OCI-LY1 (cell line): ENCODE measurements around the gene UQCC5.

ENCODE experiments used
- CTCF ChIP-seq: fragments of 200-600 bp; sonication (generic), shearing (Covaris generic); IDR thresholded peaks from 2 replicates; pipeline ENCODE4 v1.5.1; 2017; ENCODE audit warnings: mild to moderate bottlenecking, antibody characterized with exemption, low read length, moderate library complexity, mixed read lengths
- EZH2 ChIP-seq: fragments of 200-600 bp; sonication (generic), shearing (Covaris generic); IDR thresholded peaks from 2 replicates; pipeline ENCODE4 v1.8.0; 2017; ENCODE audit warnings: borderline replicate concordance, mixed run types, mild to moderate bottlenecking, antibody characterized with exemption, low read length, moderate library complexity, mixed read lengths

GRCh38 chr3:52514576-52514975, 21.8 kb upstream of the UQCC5 start:
- no peak for TF ChIP-seq CTCF
- no peak for TF ChIP-seq EZH2
